Activated CD4-positive, CD25-positive, alpha-beta regulatory T cell treated with anti-CD3 and anti-CD28 coated beads, Interleukin-2, amount 50 U/mL, for 72 hours (primary cell): ENCODE results near the gene OR6K3.
"Not testable (repeated sequence)": the region's sequence is repeated elsewhere in the genome, so short reads cannot be mapped to it uniquely, and the experiment has no call there.

ENCODE experiments used
- DNase-seq: peaks from one replicate; pipeline ENCODE4 v3.0.0; 2021

OR6K3 gene

GRCh38 chr1:158720620-158721019 is at the start of gene OR6K3:
OR6K3 (minus strand) TSS chr1:158720720; CDS start chr1:158718115, 2,605 bp downstream.
- no peak for DNase-seq

GRCh38 chr1:158754420-158754819 is 33.9 kb upstream of the OR6K3 start, which contains the start of gene OR6K6:
OR6K6 (plus strand) TSS chr1:158754720; CDS start chr1:158754888, 168 bp downstream.
- DNase-seq = no peak

GRCh38 chr1:158752155-158752712 is 31.7 kb upstream of the OR6K3 start:
- no peak for DNase-seq

GRCh38 chr1:158735848-158736247 is 15.3 kb upstream of the OR6K3 start:
- DNase-seq = no peak

- DNase-seq = no peak
Observed at GRCh38 chr1:158732524-158732923, 12.0 kb upstream of the OR6K3 start.

GRCh38 chr1:158731707-158732106 is 11.2 kb upstream of the OR6K3 start:
- DNase-seq = no peak

GRCh38 chr1:158730453-158730852 is 9.9 kb upstream of the OR6K3 start:
- DNase-seq = no peak

GRCh38 chr1:158728510-158729225 is 8.1 kb upstream of the OR6K3 start:
- no peak for DNase-seq

GRCh38 chr1:158724442-158724841 is 3.9 kb upstream of the OR6K3 start:
- DNase-seq = no peak

GRCh38 chr1:158719664-158720063 is 856 bp downstream of the OR6K3 start:
- DNase-seq = no peak

- DNase-seq = no peak
Observed at GRCh38 chr1:158717344-158717743, 3.2 kb downstream of the OR6K3 start.

- no peak for DNase-seq
Observed at GRCh38 chr1:158716335-158716734, 4.2 kb downstream of the OR6K3 start.

GRCh38 chr1:158714754-158715153 is 5.8 kb downstream of the OR6K3 start:
- DNase-seq = no peak

- no peak for DNase-seq
Observed at GRCh38 chr1:158711098-158711497, 9.4 kb downstream of the OR6K3 start.

- DNase-seq = no peak
Observed at GRCh38 chr1:158706096-158706495, 14.4 kb downstream of the OR6K3 start.

GRCh38 chr1:158700552-158700951 is 20.0 kb downstream of the OR6K3 start, which contains the start of gene OR6K2:
OR6K2 (minus strand) TSS chr1:158700652; CDS start chr1:158700652, 0 bp downstream.
- no peak for DNase-seq

- no peak for DNase-seq
Observed at GRCh38 chr1:158694596-158694995, 25.9 kb downstream of the OR6K3 start.

GRCh38 chr1:158692356-158692755 is 28.2 kb downstream of the OR6K3 start:
- DNase-seq = no peak

GRCh38 chr1:158691907-158692306 is 28.6 kb downstream of the OR6K3 start:
- DNase-seq = no peak

- not testable (repeated sequence) for DNase-seq
Observed at GRCh38 chr1:158691149-158691548, 29.4 kb downstream of the OR6K3 start.

GRCh38 chr1:158689875-158690274 is 30.6 kb downstream of the OR6K3 start:
- DNase-seq = no peak

GRCh38 chr1:158689110-158689509 is 31.4 kb downstream of the OR6K3 start:
- DNase-seq = no peak

- DNase-seq = not testable (repeated sequence)
Observed at GRCh38 chr1:158688343-158688742, 32.2 kb downstream of the OR6K3 start.

GRCh38 chr1:158687037-158687436 is 33.5 kb downstream of the OR6K3 start:
- no peak for DNase-seq
